HepG2 (cell line): ENCODE data around the gene ERFL. TPM values are rescaled to one million over a fixed set of nuclear protein-coding genes. Genes with fewer than 3 reads are reported as not detected.

Experiments
- AGO1 ChIP-seq: fragments of 200-400 bp; formaldehyde crosslinking; IDR thresholded peaks from 2 replicates; pipeline ENCODE4 v1.6.1; 2017; ENCODE audit warnings: mild to moderate bottlenecking, low read depth, low read length, moderate library complexity; ENCODE audit not compliant: poor library complexity, severe bottlenecking
- AGO2 ChIP-seq: fragments of 200-400 bp; formaldehyde crosslinking; optimal IDR thresholded peaks from 2 replicates; pipeline ENCODE3; 2017; ENCODE audit warnings: mild to moderate bottlenecking, low read depth, low read length, moderate library complexity
- IKZF1 ChIP-seq: fragments of 450-650 bp; IDR thresholded peaks from 2 replicates; pipeline ENCODE4 v1.7.1; 2016
- MED1 ChIP-seq: sonication (generic); formaldehyde crosslinking; IDR thresholded peaks from 2 replicates; pipeline ENCODE4 v1.4.0; 2020; ENCODE audit warnings: missing genetic modification reagents
- POLR2AphosphoS2 ChIP-seq: IDR thresholded peaks from 2 replicates; pipeline ENCODE4 v1.6.1; 2011; ENCODE audit warnings: low read depth, low read length, improper control_type of control experiment
- POLR2AphosphoS5 ChIP-seq: IDR thresholded peaks from 2 replicates; pipeline ENCODE4 v1.6.1; 2012; ENCODE audit warnings: low read depth, low read length
- POLR2G ChIP-seq: fragments of 200-400 bp; formaldehyde crosslinking; IDR thresholded peaks from 2 replicates; pipeline ENCODE4 v1.6.1; 2018; ENCODE audit warnings: mild to moderate bottlenecking, low read depth, low read length, moderate library complexity
- RAD21 ChIP-seq: fragments of 450-650 bp; formaldehyde crosslinking; IDR thresholded peaks from 2 replicates; pipeline ENCODE4 v1.5.0; 2020; ENCODE audit warnings: mild to moderate bottlenecking
- RBFOX2 ChIP-seq: fragments of 200-400 bp; formaldehyde crosslinking; IDR thresholded peaks from 2 replicates; pipeline ENCODE4 v1.6.1; 2017; ENCODE audit warnings: low read depth, mild to moderate bottlenecking, low read length
- SKI ChIP-seq: fragments of 450-650 bp; IDR thresholded peaks from one replicate; pipeline ENCODE4 v1.6.1; 2018; ENCODE audit warnings: mild to moderate bottlenecking; ENCODE audit not compliant: partially characterized antibody
- SNRNP70 ChIP-seq: fragments of 200-400 bp; formaldehyde crosslinking; IDR thresholded peaks from 2 replicates; pipeline ENCODE4 v1.6.1; 2017; ENCODE audit warnings: mild to moderate bottlenecking, low read depth, low read length, moderate library complexity
- SSRP1 ChIP-seq: IDR thresholded peaks from 2 replicates; pipeline ENCODE4 v1.6.1; 2016; ENCODE audit warnings: control low read depth
- ZC3H13 ChIP-seq: sonication (generic); formaldehyde crosslinking; IDR thresholded peaks from 2 replicates; pipeline ENCODE4 v1.8.1; 2023; ENCODE audit warnings: mild to moderate bottlenecking, missing genetic modification reagents, moderate library complexity
- ZFP1 ChIP-seq: IDR thresholded peaks from 2 replicates; pipeline ENCODE4 v1.6.1; 2016
- ZNF180 ChIP-seq: sonication (generic); formaldehyde crosslinking; IDR thresholded peaks from 2 replicates; pipeline ENCODE4 v1.4.0; 2020; ENCODE audit warnings: low read depth, missing genetic modification reagents, borderline replicate concordance
- ZNF30 ChIP-seq: sonication (generic); formaldehyde crosslinking; IDR thresholded peaks from 2 replicates; pipeline ENCODE4 v1.5.0; 2020; ENCODE audit warnings: mild to moderate bottlenecking, missing genetic modification reagents
- ZNF367 ChIP-seq: sonication (generic); formaldehyde crosslinking; IDR thresholded peaks from 2 replicates; pipeline ENCODE4 v1.4.0; 2020; ENCODE audit warnings: missing genetic modification reagents, borderline replicate concordance
- ZSCAN21 ChIP-seq: sonication (generic); formaldehyde crosslinking; IDR thresholded peaks from 2 replicates; pipeline ENCODE4 v1.8.0; 2022; ENCODE audit warnings: mild to moderate bottlenecking, missing genetic modification reagents, moderate library complexity, borderline replicate concordance
- polyA plus RNA-seq, 8 experiments: library from polyadenylated mRNA; depleted of rRNA in 3 of 8; stranded (reverse) in 7 of 8; unstranded in 1 of 8; fragments of >200 nt; fragmentation: Illumina TruSeq in 4 of 8; extraction: Trizol in 4 of 8; gene quantifications; 2 replicates each; pipeline versions ENCODE4 v1.2.1 to v1.2.3, GENCODE V29; 2011 to 2016; ENCODE audit warnings: low read depth in 4 of 8, missing spikeins in 1 of 8, mixed read lengths in 1 of 8; ENCODE audit not compliant: insufficient read depth in 1 of 8
- total RNA-seq, 5 experiments: library from RNA; depleted of rRNA; stranded (reverse); fragments of >200 nt; fragmentation: Illumina TruSeq; extraction: Trizol; gene quantifications; 2 replicates each; pipeline ENCODE4 v1.2.3, GENCODE V29; 2016; ENCODE audit warnings: low read depth in 1 of 5
- TF ChIP-seq, protein P1 (sequence below): sonication (generic); formaldehyde crosslinking; IDR thresholded peaks from 2 replicates; pipeline ENCODE4 v1.9.0; 2022; ENCODE audit warnings: low read depth, missing genetic modification reagents
- TF ChIP-seq, protein P2 (sequence below): sonication (generic); formaldehyde crosslinking; conservative IDR thresholded peaks from 2 replicates; pipeline ENCODE4 v1.8.0; 2022; ENCODE audit warnings: low read depth, missing genetic modification reagents
- TF ChIP-seq, protein P3 (sequence below): sonication (generic); formaldehyde crosslinking; IDR thresholded peaks from 2 replicates; pipeline ENCODE4 v1.5.1; 2020; ENCODE audit warnings: mild to moderate bottlenecking, missing genetic modification reagents, moderate library complexity

The ERFL gene
- total and polyA plus RNA-seq, 2 of the 13 experiments (the other 11 are each of a cell fraction or from before 2014, with no cell fraction given), result not detected

DNA sequence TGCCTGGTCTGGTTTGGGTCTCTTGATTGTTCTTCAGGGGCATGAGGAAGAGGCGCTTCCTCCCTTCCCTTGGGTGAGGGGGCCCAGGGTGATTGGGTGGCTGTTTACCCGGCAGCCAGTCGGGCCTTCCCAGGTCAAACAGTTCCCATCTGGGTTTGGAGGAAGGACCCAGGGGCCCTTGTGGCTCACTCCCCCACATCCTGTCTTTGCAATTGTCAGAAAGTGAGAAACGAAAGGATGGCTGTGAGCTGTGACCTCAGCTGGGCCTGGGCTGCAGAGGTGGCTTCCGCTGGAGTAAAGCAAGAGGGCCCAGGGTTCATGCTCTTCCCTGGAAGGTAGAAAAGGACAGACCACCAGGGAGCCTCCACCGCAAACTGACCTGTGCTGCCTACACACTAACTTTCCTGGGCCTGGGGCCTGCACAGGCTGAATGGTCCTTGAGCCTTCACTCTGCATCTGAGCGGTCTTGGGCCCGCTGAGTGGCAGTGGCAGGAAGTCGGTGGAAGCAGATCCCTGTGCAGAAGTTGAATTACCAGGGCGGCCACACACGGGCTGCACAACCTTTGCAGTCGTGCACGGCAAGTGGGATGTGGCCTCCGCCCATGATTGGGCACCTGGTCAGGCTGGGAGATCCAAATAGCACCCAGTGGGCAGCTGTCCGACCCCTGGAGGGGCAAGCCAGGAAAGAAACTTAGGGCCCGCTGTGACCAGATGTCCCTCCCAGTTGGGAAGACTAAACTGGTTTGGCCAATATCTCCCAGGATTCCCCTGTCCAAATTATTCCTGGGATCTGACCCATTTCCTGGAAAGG is 56.5 kb downstream of the ERFL start (continued):
- TF ChIP-seq, protein P1, sequence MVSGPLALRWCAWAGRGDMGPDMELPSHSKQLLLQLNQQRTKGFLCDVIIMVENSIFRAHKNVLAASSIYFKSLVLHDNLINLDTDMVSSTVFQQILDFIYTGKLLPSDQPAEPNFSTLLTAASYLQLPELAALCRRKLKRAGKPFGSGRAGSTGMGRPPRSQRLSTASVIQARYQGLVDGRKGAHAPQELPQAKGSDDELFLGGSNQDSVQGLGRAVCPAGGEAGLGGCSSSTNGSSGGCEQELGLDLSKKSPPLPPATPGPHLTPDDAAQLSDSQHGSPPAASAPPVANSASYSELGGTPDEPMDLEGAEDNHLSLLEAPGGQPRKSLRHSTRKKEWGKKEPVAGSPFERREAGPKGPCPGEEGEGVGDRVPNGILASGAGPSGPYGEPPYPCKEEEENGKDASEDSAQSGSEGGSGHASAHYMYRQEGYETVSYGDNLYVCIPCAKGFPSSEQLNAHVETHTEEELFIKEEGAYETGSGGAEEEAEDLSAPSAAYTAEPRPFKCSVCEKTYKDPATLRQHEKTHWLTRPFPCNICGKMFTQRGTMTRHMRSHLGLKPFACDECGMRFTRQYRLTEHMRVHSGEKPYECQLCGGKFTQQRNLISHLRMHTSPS, result 0 out of 2 replicates have a peak, but pooled peaks have one; percentile 24
- TF ChIP-seq ZC3H13 (CRISPR knock-in tag), result 0 out of 2 replicates have a peak, but pooled peaks have one; percentile 56
- TF ChIP-seq IKZF1, result no peak
- 0 out of 2 replicates have a peak, but pooled peaks have one; percentile 30 for TF ChIP-seq ZSCAN21 (CRISPR knock-in tag)
- no peak for TF ChIP-seq SKI
- peak; percentile 28; the same call in 1 of the 2 replicates for TF ChIP-seq POLR2AphosphoS5
- no peak for TF ChIP-seq ZNF367 (CRISPR knock-in tag)
- no peak for TF ChIP-seq MED1 (CRISPR knock-in tag)
- TF ChIP-seq AGO1, result peak; percentile 95
- TF ChIP-seq POLR2AphosphoS2, result peak; percentile 43; the same call in 1 of the 2 replicates
- TF ChIP-seq AGO2, result peak; percentile 100
- no peak for TF ChIP-seq ZFP1 (CRISPR knock-in tag)
- no peak for TF ChIP-seq SNRNP70
- peak; percentile 75 for TF ChIP-seq RBFOX2
- TF ChIP-seq, protein P2, sequence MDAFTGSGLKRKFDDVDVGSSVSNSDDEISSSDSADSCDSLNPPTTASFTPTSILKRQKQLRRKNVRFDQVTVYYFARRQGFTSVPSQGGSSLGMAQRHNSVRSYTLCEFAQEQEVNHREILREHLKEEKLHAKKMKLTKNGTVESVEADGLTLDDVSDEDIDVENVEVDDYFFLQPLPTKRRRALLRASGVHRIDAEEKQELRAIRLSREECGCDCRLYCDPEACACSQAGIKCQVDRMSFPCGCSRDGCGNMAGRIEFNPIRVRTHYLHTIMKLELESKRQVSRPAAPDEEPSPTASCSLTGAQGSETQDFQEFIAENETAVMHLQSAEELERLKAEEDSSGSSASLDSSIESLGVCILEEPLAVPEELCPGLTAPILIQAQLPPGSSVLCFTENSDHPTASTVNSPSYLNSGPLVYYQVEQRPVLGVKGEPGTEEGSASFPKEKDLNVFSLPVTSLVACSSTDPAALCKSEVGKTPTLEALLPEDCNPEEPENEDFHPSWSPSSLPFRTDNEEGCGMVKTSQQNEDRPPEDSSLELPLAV (CRISPR knock-in tag), result no peak
- TF ChIP-seq, protein P3, sequence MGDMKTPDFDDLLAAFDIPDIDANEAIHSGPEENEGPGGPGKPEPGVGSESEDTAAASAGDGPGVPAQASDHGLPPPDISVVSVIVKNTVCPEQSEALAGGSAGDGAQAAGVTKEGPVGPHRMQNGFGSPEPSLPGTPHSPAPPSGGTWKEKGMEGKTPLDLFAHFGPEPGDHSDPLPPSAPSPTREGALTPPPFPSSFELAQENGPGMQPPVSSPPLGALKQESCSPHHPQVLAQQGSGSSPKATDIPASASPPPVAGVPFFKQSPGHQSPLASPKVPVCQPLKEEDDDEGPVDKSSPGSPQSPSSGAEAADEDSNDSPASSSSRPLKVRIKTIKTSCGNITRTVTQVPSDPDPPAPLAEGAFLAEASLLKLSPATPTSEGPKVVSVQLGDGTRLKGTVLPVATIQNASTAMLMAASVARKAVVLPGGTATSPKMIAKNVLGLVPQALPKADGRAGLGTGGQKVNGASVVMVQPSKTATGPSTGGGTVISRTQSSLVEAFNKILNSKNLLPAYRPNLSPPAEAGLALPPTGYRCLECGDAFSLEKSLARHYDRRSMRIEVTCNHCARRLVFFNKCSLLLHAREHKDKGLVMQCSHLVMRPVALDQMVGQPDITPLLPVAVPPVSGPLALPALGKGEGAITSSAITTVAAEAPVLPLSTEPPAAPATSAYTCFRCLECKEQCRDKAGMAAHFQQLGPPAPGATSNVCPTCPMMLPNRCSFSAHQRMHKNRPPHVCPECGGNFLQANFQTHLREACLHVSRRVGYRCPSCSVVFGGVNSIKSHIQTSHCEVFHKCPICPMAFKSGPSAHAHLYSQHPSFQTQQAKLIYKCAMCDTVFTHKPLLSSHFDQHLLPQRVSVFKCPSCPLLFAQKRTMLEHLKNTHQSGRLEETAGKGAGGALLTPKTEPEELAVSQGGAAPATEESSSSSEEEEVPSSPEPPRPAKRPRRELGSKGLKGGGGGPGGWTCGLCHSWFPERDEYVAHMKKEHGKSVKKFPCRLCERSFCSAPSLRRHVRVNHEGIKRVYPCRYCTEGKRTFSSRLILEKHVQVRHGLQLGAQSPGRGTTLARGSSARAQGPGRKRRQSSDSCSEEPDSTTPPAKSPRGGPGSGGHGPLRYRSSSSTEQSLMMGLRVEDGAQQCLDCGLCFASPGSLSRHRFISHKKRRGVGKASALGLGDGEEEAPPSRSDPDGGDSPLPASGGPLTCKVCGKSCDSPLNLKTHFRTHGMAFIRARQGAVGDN (CRISPR knock-in tag), result peak; percentile 46
- no peak for TF ChIP-seq ZNF30 (CRISPR knock-in tag)
- peak; percentile 57 for TF ChIP-seq RAD21 (CRISPR knock-in tag)
- no peak for TF ChIP-seq ZNF180 (CRISPR knock-in tag)
- TF ChIP-seq POLR2G, result peak; percentile 82
- TF ChIP-seq SSRP1 (CRISPR knock-in tag), result peak; percentile 94
